Measurements from ENCODE around the gene CTBP1.

- no peak for TF ChIP-seq RAD21 (IDR thresholded peaks at IDR 0.05; ENCODE audit: low read depth)
- TF ChIP-seq YY1 (IDR thresholded peaks at IDR 0.05; ENCODE audit: low read depth), result no peak
- no peak for TF ChIP-seq TEAD4 (IDR thresholded peaks at IDR 0.05)
- no peak for TF ChIP-seq CEBPB (IDR thresholded peaks at IDR 0.05)
- no peak for TF ChIP-seq MAX (IDR thresholded peaks at IDR 0.05)
- no peak for TF ChIP-seq USF1 (IDR thresholded peaks at IDR 0.05)
- no peak for TF ChIP-seq EP300 (IDR thresholded peaks at IDR 0.05; ENCODE audit: borderline replicate concordance)
Measured at GRCh38 chr4:1222938-1223690, 25.8 kb downstream of the CTBP1 start.
